IPS-15b (cell line): ENCODE measurements around the gene HSPB1.

Experiments
- H3K27me3 ChIP-seq: one replicate; pipeline ENCODE4 v1.6.1; 2013; ENCODE audit warnings: low read length; ENCODE audit not compliant: control insufficient read depth, insufficient read depth
- H3K36me3 ChIP-seq: one replicate; pipeline ENCODE4 v1.6.1; 2013; ENCODE audit warnings: low read length; ENCODE audit not compliant: control insufficient read depth, insufficient read depth
- H3K4me1 ChIP-seq: one replicate; pipeline ENCODE4 v1.6.1; 2013; ENCODE audit warnings: mild to moderate bottlenecking, low read length; ENCODE audit not compliant: control insufficient read depth, insufficient read depth
- H3K4me3 ChIP-seq: one replicate; pipeline ENCODE4 v1.5.1; 2013; ENCODE audit warnings: low read depth, low read length
- H3K9ac ChIP-seq: one replicate; pipeline ENCODE4 v1.6.1; 2013; ENCODE audit warnings: low read depth, mild to moderate bottlenecking, low read length
- H3K9me3 ChIP-seq: one replicate; pipeline ENCODE4 v1.6.1; 2013; ENCODE audit warnings: mild to moderate bottlenecking, low read length; ENCODE audit not compliant: control insufficient read depth, insufficient read depth

HSPB1 gene

DNA sequence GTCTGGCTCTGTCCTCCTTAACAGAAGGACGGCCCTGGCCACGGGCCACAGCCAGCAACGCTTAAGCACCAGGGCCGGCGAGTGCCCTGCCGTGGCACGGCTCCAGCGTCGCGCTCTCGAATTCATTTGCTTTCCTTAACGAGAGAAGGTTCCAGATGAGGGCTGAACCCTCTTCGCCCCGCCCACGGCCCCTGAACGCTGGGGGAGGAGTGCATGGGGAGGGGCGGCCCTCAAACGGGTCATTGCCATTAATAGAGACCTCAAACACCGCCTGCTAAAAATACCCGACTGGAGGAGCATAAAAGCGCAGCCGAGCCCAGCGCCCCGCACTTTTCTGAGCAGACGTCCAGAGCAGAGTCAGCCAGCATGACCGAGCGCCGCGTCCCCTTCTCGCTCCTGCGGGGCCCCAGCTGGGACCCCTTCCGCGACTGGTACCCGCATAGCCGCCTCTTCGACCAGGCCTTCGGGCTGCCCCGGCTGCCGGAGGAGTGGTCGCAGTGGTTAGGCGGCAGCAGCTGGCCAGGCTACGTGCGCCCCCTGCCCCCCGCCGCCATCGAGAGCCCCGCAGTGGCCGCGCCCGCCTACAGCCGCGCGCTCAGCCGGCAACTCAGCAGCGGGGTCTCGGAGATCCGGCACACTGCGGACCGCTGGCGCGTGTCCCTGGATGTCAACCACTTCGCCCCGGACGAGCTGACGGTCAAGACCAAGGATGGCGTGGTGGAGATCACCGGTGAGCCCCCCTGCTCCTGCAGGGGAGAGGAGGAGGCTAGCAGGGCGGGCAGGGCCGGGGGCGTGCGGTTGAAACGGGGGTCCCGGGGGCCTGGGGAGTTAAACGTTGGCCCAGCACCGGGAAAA lies at the start of gene HSPB1:
TSS of gene HSPB1 (plus strand) at position 327 of the 855 bp plus-strand sequence. CDS start at position 367, 40 bp downstream.
- no peaks in the 10 kb centered on the region for H3K9me3 ChIP-seq
- peak within 1 kb of the TSS; percentile 24 for H3K9ac ChIP-seq
- H3K4me3 ChIP-seq, result peak within 1 kb of the TSS; percentile 60
- peaks cover 9% of the 10 kb centered on the region for H3K27me3 ChIP-seq
- H3K4me1 ChIP-seq, result no peaks in the 10 kb centered on the region
- H3K36me3 ChIP-seq, result no peaks in the 10 kb centered on the region

- Histone ChIP-seq H3K36me3 (no peaks in the 10 kb centered on the region), H3K4me3 (no peak overlapping the region), H3K4me1 (peaks cover 5% of the 10 kb centered on the region), H3K27me3 (no peaks in the 10 kb centered on the region), H3K9me3 (no peaks in the 10 kb centered on the region), H3K9ac (no peak overlapping the region)
These were observed 47.7 kb upstream of the HSPB1 start for GRCh38 chr7:76254781-76255180.

- Histone ChIP-seq H3K9ac (no peak overlapping the region), H3K4me1 (peaks cover 6% of the 10 kb centered on the region), H3K27me3 (no peaks in the 10 kb centered on the region), H3K36me3 (no peaks in the 10 kb centered on the region), H3K4me3 (no peak overlapping the region), H3K9me3 (no peaks in the 10 kb centered on the region)
These were observed 44.5 kb upstream of the HSPB1 start for GRCh38 chr7:76257973-76258372.

DNA sequence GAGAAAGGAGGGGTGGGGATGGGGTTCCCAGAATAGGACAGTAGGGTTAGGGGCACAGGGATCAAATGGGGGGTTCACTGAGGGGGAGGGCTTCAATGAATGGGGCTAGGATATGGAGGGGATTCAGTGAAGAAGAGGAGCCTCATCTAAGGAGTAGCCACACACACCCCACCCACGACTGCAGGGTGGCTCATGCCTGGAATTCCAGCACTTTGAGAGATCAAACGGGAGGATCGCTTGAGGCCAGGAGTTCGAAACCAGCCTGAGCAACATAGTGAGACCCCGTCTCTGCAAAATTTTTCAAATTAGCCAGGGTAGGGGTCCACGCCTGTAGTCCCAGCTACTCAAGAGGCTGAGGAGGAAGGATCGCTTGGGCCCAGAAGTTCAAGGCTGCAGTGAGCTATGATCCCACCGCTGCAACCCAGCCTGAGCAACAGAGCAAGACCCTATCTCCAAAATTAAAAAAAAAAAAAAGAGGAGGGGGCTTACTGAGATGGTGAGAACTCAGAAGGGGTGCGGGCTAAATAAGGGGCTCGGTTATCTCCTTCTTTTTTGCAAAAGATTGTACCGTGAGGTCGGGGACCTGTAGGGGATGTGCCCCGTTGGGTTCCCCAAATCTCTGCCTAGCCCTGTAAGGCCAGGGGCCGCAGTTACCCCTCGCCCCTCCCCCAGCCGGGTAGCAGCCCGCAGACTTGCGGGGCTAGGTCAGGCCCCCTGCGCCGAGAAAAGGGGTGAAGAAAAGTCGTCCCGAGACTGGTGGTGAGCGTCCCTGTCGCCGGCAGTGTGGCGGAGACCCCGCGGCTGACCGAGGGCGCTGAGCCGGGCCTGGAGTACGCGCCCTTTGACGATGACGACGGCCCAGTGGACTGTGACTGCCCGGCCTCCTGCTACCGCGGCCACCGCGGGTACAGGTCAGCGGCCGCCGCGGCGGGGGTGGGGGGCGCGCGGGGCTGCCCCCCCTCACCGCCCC lies 43.1 kb upstream of the HSPB1 start:
- Histone ChIP-seq H3K9ac (no peak overlapping the region), H3K4me1 (peaks cover 6% of the 10 kb centered on the region), H3K36me3 (no peaks in the 10 kb centered on the region), H3K4me3 (peak overlapping the region; percentile 59), H3K9me3 (no peaks in the 10 kb centered on the region), H3K27me3 (no peaks in the 10 kb centered on the region)

DNA sequence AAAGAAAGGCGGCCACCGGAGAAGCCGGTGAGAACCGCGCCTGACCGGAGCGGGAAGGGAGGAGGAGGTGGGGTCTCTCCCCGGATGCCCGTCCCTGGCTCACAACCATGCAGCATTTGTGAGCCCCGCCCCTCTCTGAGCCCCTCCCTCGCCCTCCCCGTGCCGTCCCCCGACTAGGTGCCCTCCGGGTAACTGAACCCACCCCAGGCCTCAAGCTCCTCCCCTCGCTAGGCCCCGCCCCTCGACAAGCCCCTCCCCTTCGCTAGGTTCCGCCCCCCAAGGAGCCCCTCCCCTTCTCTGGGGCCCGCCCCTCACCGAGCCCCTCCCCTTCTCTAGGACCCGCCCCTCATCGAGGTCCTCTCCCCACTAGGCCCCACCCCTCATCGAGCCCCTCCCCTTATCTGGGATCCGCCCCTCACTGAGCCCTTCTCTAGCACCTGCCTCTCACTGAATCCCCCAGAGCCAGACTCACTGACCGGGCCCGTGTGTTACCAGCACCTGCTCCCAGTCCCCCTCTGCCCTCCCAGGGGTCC lies 42.2 kb upstream of the HSPB1 start:
- no peaks in the 10 kb centered on the region for H3K36me3 ChIP-seq
- H3K4me1 ChIP-seq, result peaks cover 6% of the 10 kb centered on the region
- H3K4me3 ChIP-seq, result peak overlapping the region; percentile 59
- no peak overlapping the region for H3K9ac ChIP-seq
- H3K27me3 ChIP-seq, result no peaks in the 10 kb centered on the region
- H3K9me3 ChIP-seq, result no peaks in the 10 kb centered on the region

GRCh38 chr7:76261329-76261728 lies 41.1 kb upstream of the HSPB1 start:
- Histone ChIP-seq H3K4me1 (peaks cover 6% of the 10 kb centered on the region), H3K36me3 (no peaks in the 10 kb centered on the region), H3K4me3 (no peak overlapping the region), H3K9ac (no peak overlapping the region), H3K9me3 (no peaks in the 10 kb centered on the region), H3K27me3 (no peaks in the 10 kb centered on the region)

- H3K9ac ChIP-seq, result no peak overlapping the region
- no peaks in the 10 kb centered on the region for H3K27me3 ChIP-seq
- H3K4me1 ChIP-seq, result peaks cover 6% of the 10 kb centered on the region
- no peak overlapping the region for H3K4me3 ChIP-seq
- no peaks in the 10 kb centered on the region for H3K9me3 ChIP-seq
- H3K36me3 ChIP-seq, result no peaks in the 10 kb centered on the region
These were observed 40.5 kb upstream of the HSPB1 start for GRCh38 chr7:76261931-76262330.

- peaks cover 6% of the 10 kb centered on the region for H3K4me1 ChIP-seq
- no peaks in the 10 kb centered on the region for H3K36me3 ChIP-seq
- no peaks in the 10 kb centered on the region for H3K27me3 ChIP-seq
- H3K9me3 ChIP-seq, result no peaks in the 10 kb centered on the region
- H3K4me3 ChIP-seq, result no peak overlapping the region
- no peak overlapping the region for H3K9ac ChIP-seq
These were observed 39.6 kb upstream of the HSPB1 start for GRCh38 chr7:76262683-76263402.

DNA sequence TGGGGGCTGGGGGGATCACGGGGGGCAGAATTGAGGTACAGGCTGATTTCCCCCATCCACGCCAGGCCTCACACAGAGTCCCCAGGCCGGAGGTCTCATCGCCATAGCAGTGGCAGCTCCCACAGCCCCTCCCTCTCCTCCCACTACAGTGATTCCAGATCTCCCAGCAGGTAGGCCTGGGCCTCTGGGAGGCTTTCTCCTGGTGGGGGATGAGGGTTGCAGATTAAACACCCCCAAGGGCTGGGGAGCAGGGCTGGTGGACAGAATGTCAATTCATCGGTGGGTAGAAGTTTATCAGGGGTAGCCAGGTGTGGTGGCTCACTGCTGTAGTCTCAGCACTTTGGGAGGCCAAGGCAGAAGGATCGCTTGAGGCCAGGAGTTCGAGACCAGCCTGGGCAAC lies 37.2 kb upstream of the HSPB1 start:
- H3K4me1 ChIP-seq, result peaks cover 25% of the 10 kb centered on the region
- no peak overlapping the region for H3K9ac ChIP-seq
- H3K36me3 ChIP-seq, result no peaks in the 10 kb centered on the region
- H3K27me3 ChIP-seq, result peaks cover 3% of the 10 kb centered on the region
- H3K9me3 ChIP-seq, result no peaks in the 10 kb centered on the region
- no peak overlapping the region for H3K4me3 ChIP-seq

- Histone ChIP-seq H3K4me1 (peaks cover 18% of the 10 kb centered on the region), H3K27me3 (peaks cover 3% of the 10 kb centered on the region), H3K9me3 (no peaks in the 10 kb centered on the region), H3K36me3 (no peaks in the 10 kb centered on the region), H3K4me3 (peak overlapping the region; percentile 70), H3K9ac (peak overlapping the region; percentile 37)
These were observed 35.2 kb upstream of the HSPB1 start for GRCh38 chr7:76267107-76267893.

DNA sequence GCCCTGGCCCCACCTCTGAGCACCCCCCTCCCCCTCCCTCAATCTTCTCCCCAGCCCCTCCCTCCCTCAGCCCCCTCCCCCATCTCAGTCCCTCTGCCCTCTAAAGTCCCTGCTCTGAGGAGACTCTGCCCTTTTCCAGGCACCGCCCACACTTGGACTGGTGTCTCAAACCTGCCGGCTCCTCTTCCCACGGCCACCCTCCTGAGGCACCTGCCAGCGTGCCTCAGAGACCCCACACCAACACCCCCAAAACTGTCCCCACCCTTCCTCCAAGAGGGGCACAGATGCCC lies 34.6 kb upstream of the HSPB1 start:
- H3K4me3 ChIP-seq, result peak overlapping the region; percentile 26
- H3K36me3 ChIP-seq, result no peaks in the 10 kb centered on the region
- peaks cover 21% of the 10 kb centered on the region for H3K4me1 ChIP-seq
- H3K9ac ChIP-seq, result no peak overlapping the region
- H3K9me3 ChIP-seq, result no peaks in the 10 kb centered on the region
- peaks cover 3% of the 10 kb centered on the region for H3K27me3 ChIP-seq
